ENCODE results near the gene CCDC27. TPM values are rescaled to one million over a fixed set of nuclear protein-coding genes. Genes with fewer than 3 reads are reported as not detected.

Gene CCDC27
- total RNA-seq, 2 experiments from 2014 or later, result not detected

DNA sequence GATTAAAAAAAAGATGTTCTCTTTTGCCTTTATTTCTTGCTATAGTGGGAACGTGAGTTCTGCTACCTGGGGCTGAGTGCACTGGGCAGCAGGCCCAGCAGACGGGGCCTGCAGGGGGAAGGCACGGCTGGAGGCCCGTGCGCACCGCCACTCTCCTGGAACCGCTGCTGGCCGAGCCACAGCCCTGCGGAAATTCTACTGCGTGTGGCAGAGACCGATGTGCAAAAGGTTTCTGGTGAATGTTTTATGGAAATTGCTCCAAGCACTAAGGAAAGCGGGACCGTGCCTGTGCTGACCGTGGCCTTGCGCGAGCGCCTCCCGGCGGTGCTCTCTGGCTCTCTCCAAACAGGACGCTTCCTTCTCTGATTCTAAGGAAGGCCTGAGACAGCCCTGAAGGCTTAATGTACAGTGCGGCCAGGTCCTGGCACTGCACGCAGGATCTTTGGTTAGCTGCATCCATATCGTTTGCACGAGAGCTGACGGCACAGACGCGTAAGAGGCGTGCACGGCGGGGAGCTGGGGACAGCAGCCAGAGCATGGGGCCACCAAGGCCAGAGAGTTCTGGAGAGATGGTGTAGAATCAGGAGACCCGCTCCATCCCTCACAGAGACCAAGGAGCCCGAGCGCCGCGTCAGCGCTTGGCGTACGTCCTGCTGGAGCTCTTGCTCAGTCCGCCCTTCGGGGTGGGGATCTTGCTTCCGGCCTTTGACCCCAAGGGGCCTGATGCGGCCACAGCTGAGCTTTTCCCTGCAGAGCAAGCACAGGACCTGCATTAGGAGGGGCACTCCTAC lies 62.7 kb downstream of the CCDC27 start:
- no peak for DNase-seq
- POLR2A ChIA-PET, result no interaction called here
- Mint-ChIP-seq H3K4me3 (no peak overlapping the region), H3K4me1 (no peaks in the 10 kb centered on the region), H3K27me3 (no peaks in the 10 kb centered on the region), H3K9me3 (no peaks in the 10 kb centered on the region), H3K36me3 (ENCODE audit: low read depth) (peaks cover 2% of the 10 kb centered on the region), H3K27ac (no peak overlapping the region)
- CTCF ChIA-PET, result no interaction called here

DNA sequence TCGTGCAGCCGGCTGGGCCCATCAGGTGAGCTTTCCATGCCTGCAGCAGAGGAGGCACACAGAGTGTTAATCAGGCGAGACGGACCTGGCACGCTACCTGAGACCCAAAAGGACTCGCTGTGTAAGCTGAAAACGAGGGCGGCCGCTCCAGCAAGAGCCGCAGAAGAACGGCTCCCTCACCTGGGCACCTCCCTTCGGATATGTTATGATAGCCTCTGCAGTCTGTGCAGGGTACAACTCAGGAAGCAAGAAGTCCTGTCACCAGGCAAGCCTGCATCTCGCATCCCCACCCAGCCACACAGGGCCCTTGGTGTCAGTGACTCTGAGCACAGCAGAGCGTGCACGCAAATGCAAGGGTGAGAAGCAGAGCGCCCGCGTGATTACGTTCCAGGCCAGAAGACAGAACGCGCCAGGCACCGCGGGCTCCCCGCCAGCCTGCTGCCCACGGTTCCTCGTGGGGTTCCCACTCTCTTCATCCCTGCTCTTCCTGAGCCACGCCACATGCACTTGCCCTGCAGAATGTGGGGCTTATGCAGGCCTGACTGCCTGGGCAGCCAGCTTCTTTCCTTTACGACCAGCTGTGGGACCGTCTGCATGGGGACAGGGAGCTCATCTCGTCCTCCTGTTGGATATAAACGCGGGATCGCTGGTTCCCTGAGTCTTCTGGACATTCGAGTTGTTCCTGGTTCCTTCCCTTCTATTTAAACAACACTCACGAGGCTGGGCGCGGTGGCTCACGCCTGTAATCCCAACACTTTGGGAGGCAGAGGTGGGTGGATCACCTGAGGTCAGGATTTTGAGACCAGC lies 64.3 kb downstream of the CCDC27 start:
- ChIA-PET POLR2A (no interaction called here), CTCF (interaction anchor here (1.0 kb wide), 1 partner anchor 12 kb away, joined by 3 read pairs; no protein-coding TSS in a partner anchor)
- H3K27ac Mint-ChIP-seq, result no peak overlapping the region
- no peak overlapping the region for H3K4me3 Mint-ChIP-seq
- DNase-seq, result no peak
- no peaks in the 10 kb centered on the region for H3K9me3 Mint-ChIP-seq
- no peaks in the 10 kb centered on the region for H3K27me3 Mint-ChIP-seq
- H3K4me1 Mint-ChIP-seq, result no peaks in the 10 kb centered on the region
- peaks cover 8% of the 10 kb centered on the region for H3K36me3 Mint-ChIP-seq (ENCODE audit: low read depth)

DNA sequence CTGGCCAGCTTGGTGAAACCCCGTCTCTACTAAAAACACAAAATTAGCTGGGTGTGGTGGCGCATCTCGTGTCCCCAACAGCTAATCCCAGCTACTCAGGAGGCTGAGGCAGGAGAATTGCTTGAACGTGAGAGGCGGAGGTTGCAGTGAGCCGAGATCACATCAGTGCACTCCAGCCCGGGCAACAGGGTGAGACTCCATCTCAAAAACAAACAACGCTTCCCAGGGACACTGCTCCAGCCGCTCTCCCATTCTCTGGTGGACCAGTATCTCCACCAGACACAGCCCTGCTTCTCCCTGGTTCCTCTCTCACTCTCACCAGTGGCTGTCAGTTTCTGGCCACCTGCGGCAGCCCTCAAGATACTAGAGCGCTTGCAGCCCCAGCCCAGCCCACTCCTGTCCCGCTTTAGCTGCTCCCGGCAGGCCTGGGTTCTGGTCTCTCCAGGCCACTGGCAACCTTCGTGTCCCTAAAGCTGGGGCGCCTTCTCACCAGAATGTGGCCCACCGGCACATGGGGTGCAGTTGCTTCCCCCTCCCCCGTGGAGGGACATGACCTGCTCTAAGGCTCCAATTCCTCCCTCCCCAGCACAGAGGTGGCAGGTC lies 65.0 kb downstream of the CCDC27 start:
- H3K36me3 Mint-ChIP-seq (ENCODE audit: low read depth), result peaks cover 9% of the 10 kb centered on the region
- CTCF ChIA-PET, result interaction anchor here (1.0 kb wide), 1 partner anchor 11 kb away, joined by 3 read pairs; no protein-coding TSS in a partner anchor
- H3K4me1 Mint-ChIP-seq, result no peaks in the 10 kb centered on the region
- H3K9me3 Mint-ChIP-seq, result no peaks in the 10 kb centered on the region
- DNase-seq, result no peak
- POLR2A ChIA-PET, result no interaction called here
- H3K4me3 Mint-ChIP-seq, result no peak overlapping the region
- no peak overlapping the region for H3K27ac Mint-ChIP-seq
- no peaks in the 10 kb centered on the region for H3K27me3 Mint-ChIP-seq

DNA sequence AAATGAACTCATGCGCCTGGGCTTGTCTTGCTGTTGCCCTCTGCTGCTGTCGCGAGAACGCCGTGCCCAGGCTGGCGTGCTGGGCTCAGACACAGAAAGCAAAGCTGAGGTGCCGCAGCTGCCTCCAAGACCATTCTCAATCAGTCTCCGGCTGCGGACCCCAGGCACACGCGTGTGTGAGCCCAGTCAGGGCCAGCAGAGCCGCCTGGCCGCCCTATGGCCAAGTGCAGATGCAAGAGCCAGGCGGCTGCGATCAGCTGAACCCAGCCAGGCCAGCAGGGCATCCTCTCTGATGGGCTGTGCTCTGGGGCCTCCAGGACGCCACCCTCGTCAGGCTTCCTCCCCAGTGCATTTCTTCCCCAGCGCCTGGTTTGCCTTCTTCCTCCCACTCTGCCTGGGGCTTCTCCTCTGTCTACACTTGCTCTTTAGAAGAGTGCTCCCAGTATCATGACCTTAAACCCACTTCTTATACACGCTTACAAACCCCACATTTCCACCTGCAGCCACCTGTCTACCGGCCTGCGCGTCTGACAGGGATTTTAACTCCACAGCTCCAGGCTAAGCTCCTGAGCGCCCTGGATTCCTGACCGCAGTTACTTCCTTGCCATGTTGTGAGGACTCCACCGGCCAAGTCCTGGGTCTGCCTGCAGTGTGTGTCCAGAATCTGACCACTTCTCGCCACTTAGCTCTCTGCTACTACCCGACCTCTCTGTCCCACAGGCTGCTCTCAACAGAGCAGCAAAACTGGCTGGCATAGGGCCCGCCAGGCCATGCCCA lies 65.8 kb downstream of the CCDC27 start:
- POLR2A ChIA-PET, result no interaction called here
- H3K4me3 Mint-ChIP-seq, result no peak overlapping the region
- H3K27me3 Mint-ChIP-seq, result no peaks in the 10 kb centered on the region

DNA sequence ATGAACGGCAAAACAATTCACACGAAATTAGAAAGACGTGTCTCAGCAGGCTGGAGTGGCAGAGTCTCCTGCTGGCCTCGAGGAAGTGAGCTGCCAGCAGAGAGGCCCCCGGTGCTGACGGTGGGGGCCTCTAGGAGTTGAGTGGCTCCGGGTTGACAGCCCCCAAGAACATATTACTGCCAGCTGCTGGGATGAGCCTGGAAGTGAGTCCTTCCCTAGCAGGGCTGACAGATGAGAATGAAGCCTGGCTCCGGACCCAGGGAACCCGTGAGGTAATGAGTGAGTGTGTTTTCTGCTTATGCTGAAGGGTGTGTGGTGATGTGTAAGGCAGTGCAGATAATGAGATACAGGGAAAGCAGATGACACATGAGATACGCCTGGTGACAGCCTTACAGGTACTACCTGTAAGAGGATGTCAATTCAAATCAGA lies 67.5 kb downstream of the CCDC27 start:
- Mint-ChIP-seq H3K4me3 (no peak overlapping the region), H3K27me3 (no peaks in the 10 kb centered on the region), H3K27ac (no peak overlapping the region), H3K4me1 (no peaks in the 10 kb centered on the region), H3K36me3 (ENCODE audit: low read depth) (peaks cover 16% of the 10 kb centered on the region), H3K9me3 (no peaks in the 10 kb centered on the region)
- no peak for DNase-seq
- ChIA-PET CTCF (no interaction called here), POLR2A (no interaction called here)

More for the DNA sequence above, 65.8 kb downstream of the CCDC27 start:
- Mint-ChIP-seq H3K4me1 (no peaks in the 10 kb centered on the region), H3K9me3 (no peaks in the 10 kb centered on the region), H3K27ac (no peak overlapping the region), H3K36me3 (ENCODE audit: low read depth) (peaks cover 9% of the 10 kb centered on the region)
- CTCF ChIA-PET, result no interaction called here
- no peak for DNase-seq

DNA sequence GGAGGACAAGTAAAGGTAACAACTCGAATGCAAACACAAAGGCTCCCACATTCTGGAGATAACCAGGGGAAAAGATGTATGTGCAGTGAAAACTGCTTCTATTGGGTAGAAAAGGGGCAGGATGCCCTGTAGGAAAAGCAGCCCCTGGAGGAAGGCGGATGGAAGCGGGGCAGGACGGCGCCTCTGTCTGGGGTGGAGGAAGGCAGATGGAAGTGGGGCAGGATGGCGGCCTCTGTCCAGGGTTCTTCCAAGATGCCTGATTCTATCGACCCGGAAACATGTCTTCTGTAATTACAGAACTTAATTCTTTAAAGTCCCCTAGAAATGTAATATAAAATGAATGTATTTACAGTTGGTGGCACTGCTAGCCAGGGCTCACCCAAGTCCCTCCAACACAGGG lies 68.1 kb downstream of the CCDC27 start:
- DNase-seq, result no peak
- CTCF ChIA-PET, result no interaction called here
- no peak overlapping the region for H3K4me3 Mint-ChIP-seq
- peaks cover 16% of the 10 kb centered on the region for H3K36me3 Mint-ChIP-seq (ENCODE audit: low read depth)
- no peak overlapping the region for H3K27ac Mint-ChIP-seq
- H3K27me3 Mint-ChIP-seq, result no peaks in the 10 kb centered on the region
- no peaks in the 10 kb centered on the region for H3K4me1 Mint-ChIP-seq
- POLR2A ChIA-PET, result no interaction called here
- H3K9me3 Mint-ChIP-seq, result no peaks in the 10 kb centered on the region

DNA sequence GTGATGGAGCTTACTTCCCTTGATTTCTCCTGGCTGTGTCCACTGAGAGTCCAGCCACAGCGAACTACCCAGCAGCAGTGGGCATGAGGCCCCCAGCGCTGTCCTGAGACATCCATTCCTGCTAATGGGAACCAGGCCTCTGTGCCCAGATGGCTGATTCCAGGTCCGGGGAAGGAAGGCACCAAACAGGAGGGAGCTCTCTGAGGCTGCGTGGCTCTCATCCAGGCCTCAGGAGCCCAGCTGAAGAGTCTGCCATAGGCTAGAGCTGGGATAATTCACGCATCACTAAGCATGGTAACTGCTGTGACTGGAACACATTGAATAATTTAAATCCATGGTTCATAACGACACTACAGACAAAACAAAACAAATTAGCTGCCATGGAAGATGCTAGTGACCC lies 68.8 kb downstream of the CCDC27 start:
- no peak overlapping the region for H3K27ac Mint-ChIP-seq
- ChIA-PET CTCF (no interaction called here), POLR2A (no interaction called here)
- no peaks in the 10 kb centered on the region for H3K9me3 Mint-ChIP-seq
- no peak overlapping the region for H3K4me3 Mint-ChIP-seq
- H3K4me1 Mint-ChIP-seq, result no peaks in the 10 kb centered on the region
- no peak for DNase-seq
- no peaks in the 10 kb centered on the region for H3K27me3 Mint-ChIP-seq
- peaks cover 16% of the 10 kb centered on the region for H3K36me3 Mint-ChIP-seq (ENCODE audit: low read depth)

Other genes with a start within 250 kb of the CCDC27 start
- 10 to 100 TPM; 20.7 to 26.6 TPM for gene MEGF6, start 140.9 kb upstream of the CCDC27 start, total RNA-seq
- 10 to 100 TPM; 13.6 to 14.7 TPM for gene TPRG1L, start 127.4 kb upstream of the CCDC27 start, total RNA-seq
- gene WRAP73, start 102.3 kb upstream of the CCDC27 start, total RNA-seq, result 10 to 100 TPM; 32.6 to 34.8 TPM
- gene TP73, start 99.9 kb upstream of the CCDC27 start, total RNA-seq, result 1 to 10 TPM; 2.0 to 2.5 TPM
- under 1 TPM in 1 of 2 experiments, not detected in 1; 0.71 TPM for gene SMIM1, start 20.3 kb downstream of the CCDC27 start, total RNA-seq
- 10 to 100 TPM; 37.7 to 42.7 TPM for gene LRRC47, start 44.0 kb downstream of the CCDC27 start, total RNA-seq
- 10 to 100 TPM; 43.8 to 50.1 TPM for gene CEP104, start 104.8 kb downstream of the CCDC27 start, total RNA-seq
- gene DFFB, start 105.0 kb downstream of the CCDC27 start, total RNA-seq, result 10 to 100 TPM; 10.6 to 12.5 TPM
- 10 to 100 TPM; 29.4 to 31.1 TPM for gene C1orf174, start 147.8 kb downstream of the CCDC27 start, total RNA-seq

All from activated CD4-positive, alpha-beta T cell treated with anti-CD3 and anti-CD28 coated beads, Interleukin-2, amount 10 ng/mL, durations not matched to agents 7 days and 5 days (primary cell).